Measurements from ENCODE around the gene ZNF441.

DNA sequence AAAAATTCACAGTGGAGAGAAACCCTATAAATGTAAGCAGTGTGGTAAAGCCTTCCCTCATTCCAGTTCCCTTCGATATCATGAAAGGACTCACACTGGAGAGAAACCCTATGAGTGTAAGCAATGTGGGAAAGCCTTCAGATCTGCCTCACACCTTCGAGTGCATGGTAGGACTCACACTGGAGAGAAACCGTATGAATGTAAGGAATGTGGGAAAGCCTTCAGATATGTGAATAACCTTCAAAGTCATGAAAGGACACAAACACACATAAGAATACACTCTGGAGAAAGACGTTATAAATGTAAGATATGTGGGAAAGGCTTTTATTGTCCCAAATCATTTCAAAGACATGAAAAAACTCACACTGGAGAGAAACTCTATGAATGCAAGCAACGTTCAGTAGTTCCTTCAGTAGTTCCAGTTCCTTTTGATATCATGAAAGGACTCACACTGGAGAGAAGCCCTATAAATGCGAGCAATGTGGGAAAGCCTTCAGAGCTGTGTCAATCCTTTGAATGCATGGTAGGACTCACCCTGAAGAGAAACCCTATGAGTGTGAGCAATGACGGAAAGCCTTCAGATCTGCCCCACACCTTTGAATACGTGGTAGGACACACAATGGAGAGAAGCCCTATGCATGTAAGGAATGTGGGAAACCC, 65.6 kb downstream of the ZNF441 start:
- TF ChIP-seq CTCF (conservative IDR thresholded peaks at IDR 0.05 in 1 of 2, IDR thresholded peaks at IDR 0.05 in 1 of 2; ENCODE audit: extremely low read depth in 1 of 2, insufficient read depth in 1 of 2, low read depth in 1 of 2, low read length in 2 of 2) = no peak
- TF ChIP-seq EZH2 (IDR thresholded peaks at IDR 0.05; ENCODE audit: borderline replicate concordance, low read length) = no peak
